ENCODE data around the gene KIAA1549.
"Not testable (repeated sequence)": the region's sequence is repeated elsewhere in the genome, so short reads cannot be mapped to it uniquely, and the experiment has no call there.

Gene KIAA1549

DNA sequence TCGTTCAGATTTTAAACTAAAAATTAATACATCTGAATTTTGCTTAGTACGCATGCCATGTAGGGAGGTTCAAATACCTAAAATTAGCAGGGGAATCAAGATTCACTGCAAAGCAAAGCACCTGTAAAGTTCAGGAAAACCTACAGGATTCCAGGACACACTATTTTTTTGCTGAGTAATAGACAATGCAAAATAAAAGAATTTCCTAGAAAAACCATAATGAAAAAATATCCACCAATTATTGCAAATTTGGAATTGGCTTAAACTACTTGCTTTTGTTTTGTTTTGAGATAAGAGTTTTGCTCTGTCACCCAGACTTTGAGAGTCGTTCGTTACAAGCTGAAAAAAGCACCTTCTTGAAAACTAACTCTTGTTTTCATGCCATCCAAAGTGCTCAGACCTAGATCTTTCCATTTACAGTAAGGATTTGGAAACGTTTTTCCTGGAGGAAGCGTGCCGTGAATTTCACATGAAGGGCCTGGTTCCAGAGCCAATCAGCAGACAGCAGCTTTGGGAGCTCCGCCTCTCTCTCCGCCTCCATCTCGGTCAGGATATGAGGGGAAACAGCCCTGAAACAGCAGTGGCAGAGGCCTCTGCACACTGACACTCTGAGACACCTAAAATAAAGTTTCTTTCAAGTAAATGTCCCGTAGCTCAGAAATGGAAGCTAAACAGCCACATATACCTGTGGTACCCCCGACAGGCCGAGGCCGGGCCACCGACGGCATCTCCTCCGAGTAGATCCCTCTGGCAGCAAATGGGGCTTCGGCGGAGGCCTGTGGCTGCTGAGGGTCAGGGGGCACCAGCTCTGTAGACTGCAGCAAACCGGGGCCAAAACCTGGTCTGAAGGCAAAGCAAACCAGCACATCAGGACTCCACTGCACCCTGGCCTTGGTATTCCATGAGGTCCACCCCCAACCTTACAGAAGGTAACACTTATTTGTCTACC, 137.3 kb downstream of the KIAA1549 start:
- DNase-seq = no peak

DNA sequence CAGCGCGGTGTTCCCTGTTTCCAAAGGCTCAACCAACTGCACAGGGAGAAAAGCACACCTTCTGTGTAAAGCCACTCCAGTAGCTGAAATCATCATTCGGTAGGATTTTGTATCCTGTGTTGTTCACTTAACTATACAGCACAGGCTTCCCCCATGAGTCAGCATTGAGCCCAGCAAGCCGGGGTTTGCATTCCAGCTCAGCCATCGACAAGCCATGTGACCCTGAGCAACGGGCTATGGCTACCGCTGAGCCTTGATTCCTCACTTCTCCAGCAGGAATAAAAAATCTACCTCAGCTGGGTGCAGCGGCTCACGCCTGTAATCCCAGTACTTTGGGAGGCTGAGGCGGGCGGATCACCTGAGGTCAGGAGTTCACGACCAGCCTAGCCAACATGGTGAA, 139.1 kb downstream of the KIAA1549 start:
- no peak for DNase-seq

DNA sequence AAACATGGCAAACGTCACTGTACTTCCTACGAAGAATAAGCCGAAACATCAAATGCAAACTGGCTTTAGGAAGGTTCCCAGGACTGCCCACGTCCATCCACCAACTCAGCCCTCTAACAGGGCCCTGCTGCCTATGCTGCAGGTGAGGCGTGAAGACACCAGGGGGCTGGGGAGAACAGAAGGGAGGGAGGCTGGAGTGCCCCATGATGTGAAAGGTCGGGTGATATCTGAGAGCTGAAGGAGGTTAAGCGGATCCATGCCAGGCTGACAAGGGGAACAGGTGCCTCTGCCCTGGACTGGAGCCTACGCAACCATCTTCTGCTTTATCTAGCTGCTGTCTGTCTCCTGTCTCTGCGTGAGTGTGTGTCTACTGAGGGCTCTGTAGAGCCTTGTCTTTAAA, 143.0 kb downstream of the KIAA1549 start:
- DNase-seq = no peak

DNA sequence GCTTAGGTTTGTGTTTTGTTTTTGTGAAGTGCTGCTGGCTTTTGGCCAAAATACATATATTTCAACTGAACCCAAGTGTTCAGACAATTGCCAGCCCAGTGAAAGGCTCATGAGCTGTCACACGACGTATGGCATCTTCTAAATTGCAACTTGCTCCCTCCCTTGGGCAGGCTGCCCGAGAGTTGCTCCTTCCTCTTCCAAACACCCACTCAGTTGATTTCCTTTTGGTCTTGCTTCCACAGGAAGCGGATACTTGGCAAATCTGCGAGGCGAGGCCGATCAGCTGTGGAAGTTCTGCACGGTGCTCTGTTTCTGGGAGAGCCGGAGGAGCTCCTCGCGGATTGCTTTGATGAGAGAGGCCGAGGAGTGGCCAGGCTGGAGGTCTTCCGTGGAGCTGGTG, 143.6 kb downstream of the KIAA1549 start:
- DNase-seq = no peak

DNA sequence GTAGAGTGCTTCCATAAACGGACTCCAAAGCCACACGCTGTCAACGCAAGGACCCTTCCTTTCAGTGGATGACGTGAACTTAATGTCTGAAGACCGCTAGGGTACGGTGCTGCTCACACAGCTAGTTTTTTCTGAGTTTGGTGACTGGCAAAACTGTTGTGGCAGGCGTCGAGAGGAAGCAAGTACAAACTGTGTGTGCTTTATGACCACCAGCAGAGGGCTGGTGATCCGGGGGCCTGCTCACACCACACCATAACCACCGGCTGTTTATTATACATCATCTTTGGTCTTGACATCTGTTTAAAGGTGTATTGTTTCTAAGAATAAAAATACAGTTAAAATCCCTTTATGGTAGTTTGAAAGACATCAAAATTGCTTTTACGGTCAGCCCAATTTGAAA, 146.1 kb downstream of the KIAA1549 start:
- no peak for DNase-seq

DNA sequence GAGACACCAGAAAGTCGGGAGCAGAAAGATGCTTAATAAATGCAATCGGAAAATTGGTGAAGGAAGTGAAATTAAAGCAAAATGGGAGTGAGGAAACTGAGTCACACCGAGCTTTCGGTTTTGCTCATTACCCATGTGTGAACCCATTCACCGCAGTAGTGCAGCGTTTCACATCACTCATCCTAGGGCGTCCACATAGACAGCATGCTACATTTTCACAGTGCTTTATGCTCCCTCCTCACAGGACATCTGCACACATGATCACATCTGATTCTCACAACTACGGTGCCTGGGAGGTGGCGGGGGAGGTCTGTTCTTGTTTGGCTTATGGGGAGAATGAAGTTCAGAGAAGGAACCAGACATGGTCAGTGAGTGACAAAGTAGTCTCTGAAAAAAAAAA, 146.6 kb downstream of the KIAA1549 start:
- no peak for DNase-seq

DNA sequence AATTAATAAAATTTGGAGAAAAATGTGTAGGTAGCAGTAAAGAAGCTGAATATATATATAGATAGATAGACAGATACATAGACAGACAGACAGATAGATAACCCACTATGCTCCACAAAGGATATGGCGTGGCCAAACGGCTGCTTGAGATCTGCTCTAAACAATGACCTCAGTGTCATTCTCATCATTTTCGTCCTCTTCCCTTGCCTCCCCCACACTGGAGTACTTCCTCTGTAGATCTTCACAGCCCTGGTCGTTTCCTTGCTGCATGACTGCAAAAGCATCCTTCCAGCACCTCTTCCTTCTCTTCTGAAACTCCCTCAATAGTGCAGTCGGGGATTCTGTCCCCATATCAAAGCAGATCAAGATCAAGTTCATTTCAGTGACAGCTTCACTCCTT, 147.6 kb downstream of the KIAA1549 start:
- DNase-seq = no peak

DNA sequence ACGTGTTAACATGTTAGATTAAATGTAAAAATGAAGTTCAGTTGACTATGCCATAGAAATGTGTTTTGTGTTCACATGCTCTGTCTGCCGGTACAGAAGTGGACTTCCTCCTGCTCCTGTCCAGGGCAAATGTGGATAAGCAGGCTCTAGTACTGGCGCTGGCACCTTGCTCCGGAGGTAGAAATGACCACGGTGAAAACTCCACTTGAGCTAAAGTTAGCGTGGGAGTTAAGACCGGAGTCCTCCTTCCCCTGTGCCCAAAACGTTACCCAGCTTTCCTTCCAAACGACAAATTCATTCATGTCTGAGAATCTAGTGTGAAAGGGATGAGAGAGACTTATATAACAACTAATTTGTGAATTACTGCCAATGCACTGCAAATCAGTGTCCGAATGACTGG, 148.2 kb downstream of the KIAA1549 start:
- DNase-seq = no peak

DNA sequence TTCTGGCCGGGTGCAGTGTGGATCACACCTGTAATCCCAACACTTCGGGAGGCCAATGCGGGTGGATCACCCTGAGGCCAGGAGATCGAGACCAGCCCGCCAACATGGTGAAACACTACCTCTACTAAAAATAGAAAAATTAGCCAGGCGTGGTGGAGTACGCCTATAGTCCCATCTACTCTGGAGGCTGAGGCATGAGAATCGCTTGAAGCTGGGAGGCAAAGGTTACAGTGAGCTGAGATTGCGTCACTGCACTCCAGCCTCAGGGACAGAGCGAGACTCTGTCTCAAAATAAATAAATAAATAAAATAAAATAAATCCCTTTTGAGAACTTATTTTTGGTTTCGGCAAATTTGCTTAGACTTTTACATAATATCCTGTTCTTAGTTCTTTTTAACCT, 151.9 kb downstream of the KIAA1549 start:
- no peak for DNase-seq

DNA sequence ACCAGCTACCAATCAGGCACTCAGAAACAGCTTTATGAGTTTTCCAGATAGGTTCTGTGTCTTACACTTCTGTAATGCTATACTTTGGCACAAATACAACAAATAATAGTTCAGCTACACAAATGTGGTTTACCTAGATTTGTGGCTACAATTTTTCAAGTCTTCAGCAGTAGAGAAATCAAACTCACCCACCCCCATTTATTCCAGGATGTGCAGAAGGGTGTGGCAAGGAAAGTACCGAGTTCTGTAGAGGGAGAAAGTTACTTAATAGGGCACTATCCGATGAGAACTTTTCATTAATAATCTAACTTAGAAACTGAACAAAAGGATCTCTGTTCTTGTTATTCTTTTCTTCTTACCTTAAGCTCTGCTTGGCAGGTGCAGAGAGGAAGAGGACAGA, 152.9 kb downstream of the KIAA1549 start:
- DNase-seq = no peak

DNA sequence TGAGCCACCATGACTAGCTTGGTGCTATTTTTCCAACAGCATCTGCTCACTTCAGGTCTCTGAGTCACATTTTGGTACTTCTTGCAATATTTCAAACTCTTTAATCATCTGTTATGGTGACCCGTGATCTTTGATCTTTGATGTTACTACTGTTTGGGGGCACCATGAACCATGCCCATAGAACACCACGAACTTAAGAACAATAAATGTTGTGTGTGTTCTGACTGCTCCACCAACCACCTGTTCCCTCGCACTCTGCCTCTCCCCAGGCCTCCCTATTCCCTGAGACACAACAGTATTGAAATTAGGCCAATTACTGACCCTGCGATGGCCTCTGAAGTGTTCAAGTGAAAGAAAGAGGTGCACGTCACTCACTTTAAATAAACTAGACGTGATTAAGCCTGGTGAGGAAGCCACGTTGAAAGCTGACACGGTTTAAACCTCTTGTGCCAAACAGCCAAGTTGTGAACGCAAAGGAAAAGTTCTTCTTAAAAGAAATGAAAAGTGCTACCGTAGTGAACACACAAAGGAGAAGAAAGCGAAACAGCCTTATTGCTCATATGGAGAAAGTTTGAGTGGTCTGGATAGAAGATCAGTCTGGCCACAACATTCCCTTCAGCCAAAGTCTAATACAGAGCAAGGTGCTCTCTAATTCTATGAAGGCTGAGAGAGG, 156.0 kb downstream of the KIAA1549 start:
- DNase-seq = no peak

DNA sequence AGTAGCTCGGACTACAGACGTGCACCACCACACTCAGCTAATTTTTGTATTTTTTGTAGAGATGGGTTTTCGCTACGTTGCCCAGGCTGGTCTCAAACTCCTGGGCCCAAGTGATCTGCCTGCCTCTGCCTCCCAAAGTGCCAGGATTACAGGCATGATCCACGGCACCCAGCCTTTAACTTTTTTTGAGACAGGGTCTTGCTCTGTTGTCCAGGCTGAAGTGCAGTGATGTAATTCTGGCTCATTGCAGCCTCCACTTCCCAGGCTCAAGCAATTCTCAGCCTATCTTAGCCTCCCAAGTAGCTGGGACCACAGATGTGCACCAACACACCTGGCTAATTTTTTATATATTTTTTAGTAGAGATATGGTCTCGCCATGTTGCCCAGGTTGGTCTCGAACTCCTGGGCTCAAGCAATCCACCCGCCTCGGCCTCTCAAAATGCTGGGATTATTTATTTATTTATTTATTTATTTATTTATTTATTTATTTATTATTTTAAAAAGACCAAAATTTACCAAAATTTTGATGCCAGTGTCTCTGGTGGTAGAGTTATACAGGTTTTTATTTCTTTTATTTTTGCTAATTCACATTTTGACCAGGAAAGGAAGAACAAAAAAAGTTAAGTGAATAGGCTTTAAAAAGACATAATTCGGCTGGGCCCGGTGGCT, 158.2 kb downstream of the KIAA1549 start:
- no peak for DNase-seq

DNA sequence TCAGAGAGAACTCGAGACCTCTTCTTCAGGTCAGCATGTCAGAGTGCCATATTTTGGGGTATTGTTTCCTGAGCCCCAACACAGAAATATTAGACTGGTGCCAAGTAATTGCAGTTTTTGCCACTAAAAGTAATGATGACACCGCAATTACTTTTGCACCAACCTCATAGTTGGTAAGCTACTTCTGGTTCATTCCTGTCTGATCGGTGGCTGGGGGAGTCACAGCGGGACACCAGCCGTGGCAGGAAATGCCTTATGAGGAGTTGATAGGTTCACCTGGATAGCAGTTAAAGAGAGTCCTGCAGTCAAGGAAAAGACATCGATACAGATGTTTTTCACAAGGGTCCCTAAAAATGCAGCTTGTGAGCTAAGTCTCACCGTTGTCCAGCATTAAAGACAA, 159.3 kb downstream of the KIAA1549 start:
- no peak for DNase-seq

DNA sequence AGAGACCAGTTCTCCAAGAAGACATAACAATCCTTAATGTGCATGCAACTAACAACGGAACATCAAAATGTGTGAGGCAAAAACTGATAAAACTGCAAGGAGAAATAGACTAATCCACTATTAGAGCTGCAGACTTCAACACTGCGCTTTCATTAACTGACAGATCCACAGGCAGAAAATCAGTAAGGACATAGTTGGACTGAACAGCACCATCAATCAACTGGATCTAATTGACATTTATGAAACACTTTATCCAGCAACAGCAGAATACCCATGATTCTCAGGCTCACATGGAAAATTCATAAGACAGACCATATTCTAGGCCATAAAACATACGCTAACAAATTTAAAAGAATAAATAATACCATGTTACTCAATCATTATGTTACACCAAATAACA, 161.6 kb downstream of the KIAA1549 start:
- no peak for DNase-seq

DNA sequence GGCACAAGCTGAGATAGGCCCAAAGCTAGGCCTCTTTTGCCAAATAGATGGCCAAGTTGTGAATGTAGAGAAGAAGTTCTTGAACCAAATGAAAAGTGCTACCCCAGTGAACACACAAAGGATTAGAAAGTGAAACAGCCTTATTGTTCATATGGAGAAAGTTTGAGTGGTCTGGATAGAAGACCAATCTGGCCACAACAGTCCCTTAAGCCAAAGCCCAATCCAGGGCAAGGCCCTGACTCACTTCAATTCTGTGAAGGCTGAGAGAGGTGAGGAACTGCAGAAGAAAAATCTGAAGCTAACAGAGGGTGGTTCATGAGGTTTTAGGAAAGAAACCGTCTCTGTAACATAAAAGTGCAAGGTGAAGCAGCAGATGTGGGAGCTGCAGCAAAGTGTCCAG, 164.5 kb downstream of the KIAA1549 start:
- no peak for DNase-seq

DNA sequence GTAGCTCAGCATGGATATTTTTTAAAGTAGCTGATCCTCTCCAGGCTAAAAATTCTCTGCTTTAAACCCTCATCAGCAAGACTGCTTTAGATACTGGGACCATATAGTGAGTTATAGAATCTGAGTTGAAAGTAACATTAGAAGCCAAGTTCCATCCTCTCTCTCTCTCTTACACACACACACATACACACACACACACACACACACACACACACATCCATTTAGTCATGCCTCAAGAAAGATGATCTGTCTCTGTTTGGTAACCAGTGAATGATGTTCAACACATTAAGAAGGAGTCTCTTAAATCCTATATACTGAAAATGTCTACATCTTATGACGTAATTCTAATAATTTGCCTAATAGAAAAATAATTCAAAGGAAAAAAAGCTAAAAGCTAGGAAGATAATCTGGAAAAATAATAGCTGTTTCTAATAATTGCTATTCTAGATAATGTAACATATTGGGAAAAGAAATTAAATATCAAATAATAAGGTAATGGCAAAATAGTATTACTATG, 166.3 kb downstream of the KIAA1549 start:
- DNase-seq = no peak

DNA sequence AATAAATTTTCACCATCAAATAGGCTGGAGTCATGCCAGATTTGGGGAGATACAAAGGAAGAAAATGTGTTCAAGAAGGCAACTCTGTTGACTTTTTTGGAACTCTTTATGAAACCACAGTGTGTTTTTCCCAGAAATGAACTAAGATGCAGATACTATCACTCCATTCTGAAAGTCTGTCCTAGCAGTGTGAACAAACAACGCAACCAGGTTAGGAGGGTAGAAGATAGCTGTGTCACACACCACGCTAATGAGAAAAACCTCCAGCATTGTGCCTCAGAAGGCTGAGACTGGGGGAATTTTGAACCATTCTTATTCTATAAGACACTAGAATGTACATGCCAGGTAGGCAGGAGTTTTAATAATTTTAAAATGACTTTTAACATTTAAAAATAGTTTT, 167.2 kb downstream of the KIAA1549 start:
- DNase-seq = no peak

DNA sequence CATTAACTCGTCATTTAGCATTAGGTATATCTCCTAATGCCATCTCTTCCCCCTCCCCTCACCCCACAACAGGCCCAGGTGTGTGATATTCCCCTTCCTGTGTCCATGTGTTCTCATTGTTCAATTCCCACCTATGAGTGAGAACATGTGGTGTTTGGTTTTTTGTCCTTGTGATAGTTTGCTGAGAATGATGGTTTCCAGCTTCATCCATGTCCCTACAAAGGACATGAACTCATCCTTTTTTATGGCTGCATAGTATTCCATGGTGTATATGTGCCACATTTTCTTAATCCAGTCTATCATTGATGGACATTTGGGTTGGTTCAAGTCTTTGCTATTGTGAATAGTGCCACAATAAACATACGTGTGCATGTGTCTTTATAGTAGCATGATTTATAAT, 169.9 kb downstream of the KIAA1549 start:
- not testable (repeated sequence) for DNase-seq

DNA sequence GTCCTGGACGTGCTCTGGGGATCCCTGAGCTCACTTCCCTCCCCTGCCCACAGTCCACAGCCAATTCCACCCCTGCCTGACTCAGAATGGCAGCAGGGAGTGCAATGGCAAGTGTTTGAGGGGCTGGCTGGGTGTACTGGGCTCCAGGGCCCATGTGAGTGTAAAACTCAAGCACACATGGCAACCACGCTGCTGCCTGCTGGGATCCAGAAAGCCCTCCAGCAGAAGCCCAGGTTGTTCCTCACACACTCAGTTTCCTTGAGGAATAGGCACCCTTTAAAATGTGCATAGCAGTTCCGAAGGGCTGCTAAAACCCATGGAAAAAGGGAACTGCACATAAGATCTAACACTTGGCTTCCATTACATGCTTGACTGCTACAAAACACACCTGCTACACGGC, 171.8 kb downstream of the KIAA1549 start:
- DNase-seq = no peak

DNA sequence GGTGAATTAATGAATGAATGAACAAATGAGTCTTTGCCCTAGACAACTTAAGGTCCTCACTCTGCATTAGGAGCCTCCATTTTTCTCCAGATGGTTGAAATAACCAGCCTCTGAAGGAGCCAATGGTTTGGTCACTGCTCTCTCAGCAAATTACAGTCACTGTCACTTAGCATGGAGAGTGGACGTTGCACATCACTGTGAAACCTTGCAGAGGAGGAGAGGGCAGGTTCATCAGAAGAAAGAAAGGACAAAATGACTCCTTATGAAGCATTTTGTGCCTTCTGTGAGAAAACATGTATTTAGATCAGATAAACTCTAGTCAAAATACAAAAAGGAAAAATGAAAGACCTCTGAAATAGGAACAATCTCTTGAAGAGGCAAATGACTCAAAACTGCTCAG, 176.6 kb downstream of the KIAA1549 start:
- DNase-seq = no peak

DNA sequence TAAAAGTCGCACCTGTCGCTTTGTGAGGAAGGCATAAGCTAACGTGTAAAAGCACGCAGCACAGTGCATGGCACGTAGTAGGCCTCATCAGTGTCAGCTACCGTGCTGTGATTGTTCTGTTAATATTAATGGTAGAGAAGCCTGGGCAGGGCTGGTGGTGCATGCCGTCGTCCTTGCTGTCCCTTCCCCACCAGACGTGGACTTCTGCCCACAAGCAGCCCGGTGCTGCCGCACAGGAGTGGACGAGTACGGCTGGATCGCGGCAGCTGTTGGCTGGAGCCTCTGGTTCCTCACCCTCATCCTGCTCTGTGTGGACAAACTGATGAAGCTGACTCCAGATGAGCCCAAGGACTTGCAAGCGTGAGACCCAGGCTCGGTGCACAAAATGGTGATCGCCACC, 178.5 kb downstream of the KIAA1549 start:
- no peak for DNase-seq

DNA sequence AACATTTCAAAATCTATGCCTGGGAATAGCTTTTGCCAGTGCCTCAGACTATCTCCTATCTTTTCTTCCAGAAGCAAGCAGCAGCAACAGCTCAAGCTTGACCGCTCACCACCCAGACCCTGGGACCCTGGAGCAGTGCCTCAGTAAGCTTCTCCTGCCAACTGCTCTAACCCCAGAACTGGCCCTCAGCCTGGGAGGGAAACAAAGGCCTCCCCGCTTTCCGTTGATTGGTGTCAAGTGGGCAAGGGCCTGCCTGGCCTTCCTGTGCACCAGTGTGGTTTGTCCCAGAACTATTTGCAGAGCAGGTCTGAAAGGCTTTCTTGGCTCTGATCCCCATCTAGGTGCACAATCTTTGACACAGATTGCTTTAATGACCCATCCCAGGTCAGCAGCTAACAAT, 179.9 kb downstream of the KIAA1549 start:
- DNase-seq = no peak

DNA sequence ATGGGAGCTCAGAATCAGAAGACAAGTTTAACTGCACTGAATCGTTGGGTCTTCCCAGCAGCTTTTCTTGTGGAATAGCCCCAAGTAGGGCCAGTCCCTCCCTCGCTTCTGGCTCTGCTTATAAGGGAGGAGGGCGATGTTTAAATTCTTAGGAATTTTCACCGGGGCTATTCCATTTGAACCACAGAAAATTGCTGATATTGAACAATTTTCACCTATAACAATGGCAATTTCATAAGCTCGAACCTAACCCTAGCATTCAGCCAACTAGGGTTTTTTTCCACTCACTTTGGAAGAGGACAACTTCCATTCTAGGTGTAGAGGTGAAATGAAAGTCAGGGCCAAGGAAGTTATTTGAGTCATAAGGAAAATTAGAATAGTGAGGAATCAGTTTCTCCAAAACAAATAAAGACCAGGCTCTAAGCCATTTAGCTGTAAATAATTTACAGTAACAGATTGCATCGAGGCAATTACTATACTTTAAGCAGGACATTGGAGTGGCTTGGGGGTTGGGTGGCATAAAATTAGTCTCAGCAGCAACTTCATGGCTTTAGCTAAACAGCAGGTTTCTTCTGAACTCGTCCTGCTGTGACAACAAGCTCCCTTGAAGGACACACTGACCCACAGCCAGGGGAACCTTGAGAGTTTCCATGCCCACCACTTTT, 181.7 kb downstream of the KIAA1549 start:
- DNase-seq = no peak

Data from NCI-H1048 (cell line).